Upper lobe of left lung (tissue), 4 donors: ENCODE results near the gene PRAMEF12.

Experiments used
- CTCF ChIP-seq, 6 experiments: fragments of 450-650 bp in 4 of 6; fragments of 200-600 bp in 2 of 6; sonication (generic) in 2 of 6; IDR thresholded peaks; one replicate each; pipeline ENCODE4 v1.5.1; 2016 to 2019; ENCODE audit warnings: antibody characterized with exemption in 6 of 6
- POLR2A ChIP-seq, 4 donors: fragments of 450-650 bp; IDR thresholded peaks; one replicate each; pipeline ENCODE4 v1.5.1; 2016 to 2017; ENCODE audit warnings: antibody characterized with exemption in 4 of 4, mild to moderate bottlenecking in 2 of 4
- POLR2AphosphoS5 ChIP-seq, 2 donors: sonication (generic); formaldehyde crosslinking; IDR thresholded peaks; one replicate each; pipeline ENCODE4 v1.5.1; 2017; ENCODE audit warnings: antibody characterized with exemption in 2 of 2

DNA sequence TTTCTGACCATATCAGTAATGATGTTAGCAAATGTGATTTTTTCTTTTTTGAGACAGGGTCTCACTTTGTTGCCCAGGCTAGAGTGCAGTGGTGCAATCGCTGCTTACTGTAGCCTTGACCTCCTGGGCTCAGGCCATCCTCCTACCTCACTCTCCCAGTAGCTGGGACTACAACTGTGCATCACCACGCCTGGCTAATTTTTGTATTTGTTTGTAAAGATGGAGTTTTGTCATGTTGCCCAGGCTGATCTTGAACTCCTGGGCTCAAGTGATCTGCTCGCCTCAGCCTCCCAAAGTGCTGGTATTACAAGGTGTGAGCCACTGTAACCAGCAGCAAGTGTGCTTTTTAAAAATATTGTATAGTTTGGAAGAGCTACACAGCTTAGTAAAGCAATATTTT is 31.6 kb upstream of the PRAMEF12 start:
- no peak for TF ChIP-seq CTCF (IDR thresholded peaks at IDR 0.05)
- no peak for TF ChIP-seq POLR2AphosphoS5 (IDR thresholded peaks at IDR 0.05)
- no peak for TF ChIP-seq POLR2A (IDR thresholded peaks at IDR 0.05)
